MM.1S (cell line): ENCODE results near the gene IL22.

Experiments used
- DNase-seq: peaks from one replicate; pipeline ENCODE4 v3.0.0-alpha.2; 2015
- H2AFZ ChIP-seq: fragments of 300-600 bp; sonication (generic); 2 replicates; pipeline ENCODE4 v1.6.0; 2016; ENCODE audit warnings: antibody characterized with exemption, low read length
- H3F3A ChIP-seq: fragments of 300-600 bp; sonication (generic); 2 replicates; pipeline ENCODE4 v1.6.1; 2016; ENCODE audit warnings: mild to moderate bottlenecking, antibody characterized with exemption, low read length, moderate library complexity, mixed read lengths; ENCODE audit not compliant: insufficient read depth
- H3K27ac ChIP-seq: fragments of 300-600 bp; sonication (generic); 2 replicates; pipeline ENCODE4 v1.5.1; 2016; ENCODE audit warnings: mild to moderate bottlenecking, low read length
- H3K27me3 ChIP-seq: fragments of 300-600 bp; sonication (generic); replicated peaks from 2 replicates; pipeline ENCODE4 v1.6.0; 2016; ENCODE audit warnings: low read length; ENCODE audit not compliant: insufficient read depth
- H3K36me3 ChIP-seq: fragments of 300-600 bp; sonication (generic); replicated peaks from 2 replicates; pipeline ENCODE4 v1.6.1; 2016; ENCODE audit warnings: mild to moderate bottlenecking, low read length, mixed read lengths; ENCODE audit not compliant: insufficient read depth
- H3K4me1 ChIP-seq: fragments of 300-600 bp; sonication (generic); 2 replicates; pipeline ENCODE4 v1.6.1; 2016; ENCODE audit warnings: low read length, mixed read lengths
- H3K4me2 ChIP-seq: fragments of 300-600 bp; sonication (generic); 2 replicates; pipeline ENCODE4 v1.6.0; 2016; ENCODE audit warnings: low read depth, low read length
- H3K4me3 ChIP-seq: fragments of 300-600 bp; sonication (generic); 2 replicates; pipeline ENCODE4 v1.5.1; 2016; ENCODE audit warnings: low read length, mixed read lengths
- H3K79me2 ChIP-seq: fragments of 300-600 bp; sonication (generic); 2 replicates; pipeline ENCODE4 v1.6.1; 2016; ENCODE audit warnings: mixed run types, low read length, mixed read lengths
- H3K9ac ChIP-seq: fragments of 300-600 bp; sonication (generic); 2 replicates; pipeline ENCODE4 v1.6.1; 2016; ENCODE audit warnings: low read length, mixed read lengths
- H3K9me2 ChIP-seq: fragments of 300-600 bp; sonication (generic); replicated peaks from 2 replicates; pipeline ENCODE4 v1.6.1; 2016; ENCODE audit warnings: mild to moderate bottlenecking, low read length, mixed read lengths; ENCODE audit not compliant: insufficient read depth
- H3K9me3 ChIP-seq: fragments of 300-600 bp; sonication (generic); replicated peaks from 2 replicates; pipeline ENCODE4 v1.6.1; 2016; ENCODE audit warnings: mild to moderate bottlenecking, low read length, mixed read lengths; ENCODE audit not compliant: insufficient read depth
- H4K20me1 ChIP-seq: fragments of 300-600 bp; sonication (generic); 2 replicates; pipeline ENCODE4 v1.6.1; 2016; ENCODE audit warnings: mild to moderate bottlenecking, low read length, moderate library complexity, mixed read lengths; ENCODE audit not compliant: insufficient read depth
- CTCF ChIP-seq: fragments of 300-600 bp; sonication (generic); IDR thresholded peaks from 2 replicates; pipeline ENCODE4 v1.5.1; 2016; ENCODE audit warnings: antibody characterized with exemption, low read length, mixed read lengths
- EZH2 ChIP-seq: fragments of 300-600 bp; sonication (generic); optimal IDR thresholded peaks from 2 replicates; pipeline ENCODE3; 2017; ENCODE audit warnings: low read depth, mild to moderate bottlenecking, antibody characterized with exemption, low read length, mixed read lengths
- EZH2phosphoT487 ChIP-seq: fragments of 300-600 bp; sonication (generic); IDR thresholded peaks from 2 replicates; pipeline ENCODE4 v1.6.1; 2018; ENCODE audit warnings: antibody characterized with exemption, low read length

The IL22 gene

GRCh38 chr12:68261896-68262295, 8.5 kb upstream of the IL22 start:
- TF ChIP-seq EZH2phosphoT487 (no peak), EZH2 (no peak), CTCF (no peak)
- no peaks in the 10 kb centered on the region for H3F3A ChIP-seq
- H3K4me2 ChIP-seq = no peak overlapping the region

GRCh38 chr12:68260153-68260552, 6.7 kb upstream of the IL22 start:
- H3F3A ChIP-seq = no peaks in the 10 kb centered on the region
- H3K4me3 ChIP-seq = no peak overlapping the region
- DNase-seq = no peak
- H3K79me2 ChIP-seq = no peaks in the 10 kb centered on the region
- H3K27ac ChIP-seq = no peak overlapping the region
- H4K20me1 ChIP-seq = no peaks in the 10 kb centered on the region
- H3K9me3 ChIP-seq = no peaks in the 10 kb centered on the region
- no peaks in the 10 kb centered on the region for H3K36me3 ChIP-seq
- H2AFZ ChIP-seq = no peak overlapping the region
- no peak overlapping the region for H3K4me2 ChIP-seq
- H3K27me3 ChIP-seq = no peaks in the 10 kb centered on the region
- H3K9me2 ChIP-seq = no peaks in the 10 kb centered on the region
- no peak overlapping the region for H3K9ac ChIP-seq
- H3K4me1 ChIP-seq = peaks cover 7% of the 10 kb centered on the region; the same call in 1 of the 2 replicates
- TF ChIP-seq CTCF (no peak), EZH2 (no peak), EZH2phosphoT487 (no peak)

More at GRCh38 chr12:68261896-68262295, 8.5 kb upstream of the IL22 start:
- DNase-seq = no peak
- no peaks in the 10 kb centered on the region for H3K79me2 ChIP-seq
- no peak overlapping the region for H3K9ac ChIP-seq
- no peaks in the 10 kb centered on the region for H3K36me3 ChIP-seq
- no peaks in the 10 kb centered on the region for H3K9me2 ChIP-seq
- no peak overlapping the region for H2AFZ ChIP-seq
- H3K27ac ChIP-seq = no peak overlapping the region
- no peak overlapping the region for H3K4me3 ChIP-seq
- no peaks in the 10 kb centered on the region for H3K27me3 ChIP-seq
- H3K9me3 ChIP-seq = no peaks in the 10 kb centered on the region
- peaks cover 7% of the 10 kb centered on the region; the same call in 1 of the 2 replicates for H3K4me1 ChIP-seq
- H4K20me1 ChIP-seq = no peaks in the 10 kb centered on the region

DNA sequence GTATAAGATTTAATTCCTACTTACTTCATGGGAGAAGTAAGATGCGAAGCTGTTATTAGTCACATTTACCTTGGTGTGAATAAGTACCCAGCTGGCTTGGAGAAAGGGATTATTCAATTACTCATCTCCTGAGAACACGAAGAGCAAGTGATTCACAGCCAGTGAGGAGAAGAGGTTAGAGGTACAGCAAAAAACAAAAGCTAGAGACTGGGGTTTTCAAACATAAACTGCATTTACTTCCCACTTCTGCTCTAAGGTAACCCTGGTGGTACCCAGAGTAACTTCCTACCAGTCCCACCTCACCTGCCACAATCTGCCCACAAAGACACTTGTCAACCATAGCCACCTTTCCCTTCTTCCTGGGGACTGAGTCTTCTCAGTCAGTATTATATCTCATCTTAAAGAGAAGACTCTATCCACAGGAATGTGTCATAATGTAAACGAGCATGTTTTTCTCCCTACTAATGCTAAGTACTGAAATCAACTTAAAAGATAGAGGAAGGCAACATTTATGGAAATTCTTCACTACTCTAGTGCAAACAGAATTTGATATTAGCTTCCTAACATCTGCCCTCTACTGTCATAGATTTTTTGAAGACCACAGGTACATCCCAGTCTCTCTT, 6.0 kb upstream of the IL22 start:
- Histone ChIP-seq H3K9ac (no peak overlapping the region), H3K4me1 (peaks cover 7% of the 10 kb centered on the region; the same call in 1 of the 2 replicates), H3K27me3 (no peaks in the 10 kb centered on the region), H2AFZ (no peak overlapping the region), H3F3A (no peaks in the 10 kb centered on the region), H4K20me1 (no peaks in the 10 kb centered on the region), H3K9me2 (no peaks in the 10 kb centered on the region), H3K27ac (no peak overlapping the region), H3K36me3 (no peaks in the 10 kb centered on the region), H3K79me2 (no peaks in the 10 kb centered on the region), H3K4me2 (no peak overlapping the region), H3K4me3 (no peak overlapping the region), H3K9me3 (no peaks in the 10 kb centered on the region)
- no peak for TF ChIP-seq EZH2phosphoT487
- no peak for TF ChIP-seq EZH2
- TF ChIP-seq CTCF = no peak
- DNase-seq = no peak
